Measurements from ENCODE around the gene ASB4.
"Not testable (repeated sequence)": the region's sequence is repeated elsewhere in the genome, so short reads cannot be mapped to it uniquely, and the experiment has no call there.

The ASB4 gene

DNA sequence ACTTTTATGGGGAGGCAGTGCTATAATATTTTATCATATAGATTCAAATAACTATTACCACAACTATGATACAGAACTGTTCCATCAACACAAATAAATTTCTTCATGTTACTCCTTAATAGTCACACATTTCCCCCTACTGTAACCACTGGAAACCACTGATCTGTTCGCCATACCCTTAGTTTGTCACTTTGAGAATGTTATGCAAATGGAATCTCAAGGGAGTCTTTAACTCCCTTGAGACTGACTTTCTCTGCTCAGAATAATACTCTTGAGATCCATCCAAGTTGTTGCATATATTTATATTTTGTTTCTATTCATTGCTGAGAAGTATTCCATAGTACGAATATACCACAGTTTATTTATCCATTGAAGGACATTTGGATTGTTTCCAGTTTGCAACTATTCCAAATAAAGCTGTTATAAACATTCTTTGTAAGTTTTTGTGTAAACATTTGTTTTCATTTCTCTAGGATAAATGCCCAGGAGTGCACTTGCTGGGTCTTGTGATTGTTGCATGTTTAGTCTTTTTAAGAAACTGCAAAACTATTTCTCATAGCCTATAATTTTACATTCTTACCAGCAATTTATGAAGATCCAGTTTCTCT is 31.2 kb upstream of the ASB4 start:
- TF ChIP-seq SUZ12 (IDR thresholded peaks at IDR 0.05) (no peak), TARDBP (IDR thresholded peaks at IDR 0.05) (no peak), ARNT (IDR thresholded peaks at IDR 0.05) (no peak), FOXA1 (IDR thresholded peaks at IDR 0.05) (no peak)
- POLR2A ChIA-PET = no interaction called here
- no peak for DNase-seq (ENCODE audit: extremely low spot score)
- CTCF ChIA-PET = no interaction called here

DNA sequence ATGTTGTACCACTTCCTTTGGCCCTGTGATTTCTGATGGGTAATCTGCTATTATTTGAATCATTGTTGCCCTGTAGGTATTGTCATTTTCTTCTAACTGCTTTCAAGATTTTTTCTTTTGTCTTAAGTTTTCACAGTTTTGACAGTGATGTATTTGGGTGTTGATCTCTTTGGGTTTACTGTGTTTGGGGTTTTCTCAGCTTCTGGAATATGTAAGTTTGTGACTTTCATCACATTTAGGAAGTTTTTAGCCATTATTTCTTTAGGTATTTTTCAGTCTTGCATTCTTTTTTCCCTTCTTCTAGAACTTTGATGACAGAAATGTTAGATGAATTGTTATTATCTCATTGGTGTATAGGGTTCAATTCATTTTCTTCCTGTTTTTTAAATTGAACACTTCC is 27.8 kb upstream of the ASB4 start:
- no peak for TF ChIP-seq BHLHE40 (IDR thresholded peaks at IDR 0.05; ENCODE audit: borderline replicate concordance)
- no peak for TF ChIP-seq LEF1 (IDR thresholded peaks at IDR 0.05; ENCODE audit: borderline replicate concordance)
- TF ChIP-seq FOXK2 (IDR thresholded peaks at IDR 0.05) = no peak
- TF ChIP-seq FOXA1 (IDR thresholded peaks at IDR 0.05) = no peak
- no peak for TF ChIP-seq SUZ12 (IDR thresholded peaks at IDR 0.05)
- TF ChIP-seq ARNT (IDR thresholded peaks at IDR 0.05) = no peak
- no peak for TF ChIP-seq TARDBP (IDR thresholded peaks at IDR 0.05)
- no peak for TF ChIP-seq SP1 (IDR thresholded peaks at IDR 0.05)
- TF ChIP-seq ELF4 (IDR thresholded peaks at IDR 0.05) = no peak
- POLR2A ChIA-PET = no interaction called here
- no peak for DNase-seq (ENCODE audit: extremely low spot score)
- CTCF ChIA-PET = no interaction called here

DNA sequence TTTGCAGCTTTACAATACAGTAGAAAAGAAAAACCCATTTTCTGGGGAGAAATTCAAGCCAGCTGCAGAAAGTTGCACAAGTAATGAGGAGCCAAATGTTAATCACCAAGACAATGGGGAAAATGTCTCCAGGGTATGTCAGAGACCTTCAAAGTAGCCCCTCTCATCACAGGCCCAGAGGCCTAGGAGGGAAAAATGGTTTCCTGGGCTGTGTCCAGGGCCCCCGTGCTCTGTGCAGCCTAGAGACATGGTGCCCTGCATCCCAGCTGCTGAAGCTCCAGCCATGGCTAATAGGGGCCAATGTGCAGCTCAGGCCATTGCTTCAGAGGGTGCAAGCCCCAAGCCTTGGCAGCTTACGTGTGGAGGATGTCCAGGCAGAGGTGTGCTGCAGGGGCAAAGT is 25.1 kb upstream of the ASB4 start:
- CTCF ChIA-PET; DNase-seq (ENCODE audit: extremely low spot score); POLR2A ChIA-PET: not testable (repeated sequence)

DNA sequence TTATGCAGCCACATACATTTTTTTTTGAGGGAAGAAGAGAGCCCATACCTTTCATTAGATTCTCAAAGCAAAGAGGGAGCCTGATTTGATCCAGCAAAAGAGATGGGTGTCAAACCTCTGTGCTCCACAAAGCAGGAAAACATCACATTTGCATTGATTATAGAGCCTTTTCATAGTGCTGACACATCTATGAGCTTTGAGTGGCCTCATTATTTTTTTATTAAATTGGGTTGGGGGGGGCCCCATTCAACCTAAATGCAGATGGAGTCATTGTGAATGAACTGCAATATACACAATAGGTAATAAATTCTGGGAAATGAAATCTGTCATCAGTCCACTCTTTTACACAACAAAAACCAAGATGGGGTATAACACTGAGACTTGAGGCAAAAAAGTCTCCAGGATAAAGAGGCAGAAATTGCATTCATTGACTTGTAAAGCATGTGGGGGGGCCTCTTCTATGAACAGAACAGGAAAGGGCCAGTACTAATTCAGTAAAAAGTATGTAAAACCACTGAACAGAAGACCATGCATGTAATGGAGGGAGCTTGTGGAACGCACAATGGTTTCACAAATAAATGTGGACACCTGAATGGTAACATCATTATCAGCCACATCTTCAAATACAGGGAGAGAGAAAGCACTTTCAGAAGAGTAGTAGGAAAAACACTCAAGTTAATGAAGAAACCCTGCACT is 17.7 kb upstream of the ASB4 start:
- ChIA-PET POLR2A (no interaction called here), CTCF (no interaction called here)
- no peak for DNase-seq (ENCODE audit: extremely low spot score)
- TF ChIP-seq FOXA1 (IDR thresholded peaks at IDR 0.05) (no peak), ELF4 (IDR thresholded peaks at IDR 0.05) (no peak), ARNT (IDR thresholded peaks at IDR 0.05) (no peak), SP1 (IDR thresholded peaks at IDR 0.05) (no peak), CTBP1 (IDR thresholded peaks at IDR 0.05; ENCODE audit: borderline replicate concordance) (no peak), LEF1 (IDR thresholded peaks at IDR 0.05; ENCODE audit: borderline replicate concordance) (no peak), FOXK2 (IDR thresholded peaks at IDR 0.05) (no peak), NFRKB (IDR thresholded peaks at IDR 0.05) (no peak), L3MBTL2 (conservative IDR thresholded peaks at IDR 0.05) (no peak), BHLHE40 (IDR thresholded peaks at IDR 0.05; ENCODE audit: borderline replicate concordance) (no peak), ZNF384 (IDR thresholded peaks at IDR 0.05) (no peak), SUZ12 (IDR thresholded peaks at IDR 0.05) (no peak), HDGF (IDR thresholded peaks at IDR 0.05; ENCODE audit: borderline replicate concordance) (no peak), FOXM1 (IDR thresholded peaks at IDR 0.05; ENCODE audit: borderline replicate concordance) (no peak), TARDBP (IDR thresholded peaks at IDR 0.05) (no peak)
- TF ChIP-seq, protein P1, sequence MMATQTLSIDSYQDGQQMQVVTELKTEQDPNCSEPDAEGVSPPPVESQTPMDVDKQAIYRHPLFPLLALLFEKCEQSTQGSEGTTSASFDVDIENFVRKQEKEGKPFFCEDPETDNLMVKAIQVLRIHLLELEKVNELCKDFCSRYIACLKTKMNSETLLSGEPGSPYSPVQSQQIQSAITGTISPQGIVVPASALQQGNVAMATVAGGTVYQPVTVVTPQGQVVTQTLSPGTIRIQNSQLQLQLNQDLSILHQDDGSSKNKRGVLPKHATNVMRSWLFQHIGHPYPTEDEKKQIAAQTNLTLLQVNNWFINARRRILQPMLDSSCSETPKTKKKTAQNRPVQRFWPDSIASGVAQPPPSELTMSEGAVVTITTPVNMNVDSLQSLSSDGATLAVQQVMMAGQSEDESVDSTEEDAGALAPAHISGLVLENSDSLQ (IDR thresholded peaks at IDR 0.05) = no peak

DNA sequence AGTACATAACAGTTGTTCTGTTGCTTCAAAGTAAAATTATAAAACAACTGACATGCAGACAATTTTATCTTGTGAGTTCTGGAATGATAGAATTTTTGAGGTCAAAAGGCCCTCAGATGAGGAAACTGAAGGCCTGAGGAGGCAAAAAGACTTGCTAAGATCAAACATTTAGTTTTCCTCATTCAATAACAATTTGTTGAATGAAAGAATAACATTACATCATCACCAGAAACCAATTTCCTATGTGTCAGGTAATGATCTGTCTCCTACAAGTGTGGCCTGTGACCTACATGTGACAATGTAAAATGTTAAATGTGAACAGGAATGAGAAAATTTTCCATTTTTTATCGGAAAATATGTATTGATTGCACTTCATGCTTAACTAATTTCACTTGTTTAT is 16.6 kb upstream of the ASB4 start:
- no peak for DNase-seq (ENCODE audit: extremely low spot score)
- ChIA-PET CTCF (no interaction called here), POLR2A (interaction anchor here (0.9 kb wide), 1 partner anchor 34 kb away, joined by 4 read pairs; the partner anchor contains the start of gene PON2)
- TF ChIP-seq SP1 (IDR thresholded peaks at IDR 0.05) (no peak), NFRKB (IDR thresholded peaks at IDR 0.05) (no peak), HDGF (IDR thresholded peaks at IDR 0.05; ENCODE audit: borderline replicate concordance) (no peak), ARNT (IDR thresholded peaks at IDR 0.05) (no peak), TARDBP (IDR thresholded peaks at IDR 0.05) (no peak), SUZ12 (IDR thresholded peaks at IDR 0.05) (no peak), L3MBTL2 (conservative IDR thresholded peaks at IDR 0.05) (no peak), BHLHE40 (IDR thresholded peaks at IDR 0.05; ENCODE audit: borderline replicate concordance) (no peak), ELF4 (IDR thresholded peaks at IDR 0.05) (no peak), FOXM1 (IDR thresholded peaks at IDR 0.05; ENCODE audit: borderline replicate concordance) (no peak), FOXK2 (IDR thresholded peaks at IDR 0.05) (no peak)
- TF ChIP-seq, protein P1 (IDR thresholded peaks at IDR 0.05) = no peak

DNA sequence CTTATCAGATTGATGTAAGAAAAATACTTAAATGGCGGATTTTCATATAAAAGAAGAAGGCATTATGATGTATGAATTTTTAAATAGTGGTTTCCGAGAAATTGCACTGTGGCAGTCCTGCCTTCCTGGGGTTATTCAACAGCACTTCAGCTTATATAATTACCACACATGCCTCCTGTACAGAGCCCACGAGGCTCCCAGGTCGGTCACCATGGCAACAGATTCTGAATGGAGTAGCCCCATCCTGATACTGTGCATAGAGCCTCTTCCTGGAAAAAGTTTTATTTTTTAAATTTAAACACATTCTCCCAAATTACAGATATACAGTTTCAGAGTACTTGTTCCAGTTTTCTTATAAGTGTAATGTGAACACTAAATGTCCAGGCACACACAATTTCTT is 15.9 kb upstream of the ASB4 start:
- POLR2A ChIA-PET = interaction anchor here (0.9 kb wide), 1 partner anchor 35 kb away, joined by 4 read pairs; the partner anchor contains the start of gene PON2
- TF ChIP-seq FOXA1 (IDR thresholded peaks at IDR 0.05) (no peak), ARNT (IDR thresholded peaks at IDR 0.05) (no peak), SP1 (IDR thresholded peaks at IDR 0.05) (no peak), ELF4 (IDR thresholded peaks at IDR 0.05) (no peak), HDGF (IDR thresholded peaks at IDR 0.05; ENCODE audit: borderline replicate concordance) (no peak), ZNF384 (IDR thresholded peaks at IDR 0.05) (no peak), BHLHE40 (IDR thresholded peaks at IDR 0.05; ENCODE audit: borderline replicate concordance) (no peak), NFRKB (IDR thresholded peaks at IDR 0.05) (no peak), CTBP1 (IDR thresholded peaks at IDR 0.05; ENCODE audit: borderline replicate concordance) (no peak), SUZ12 (IDR thresholded peaks at IDR 0.05) (no peak), LEF1 (IDR thresholded peaks at IDR 0.05; ENCODE audit: borderline replicate concordance) (no peak)
- CTCF ChIA-PET = no interaction called here
- no peak for DNase-seq (ENCODE audit: extremely low spot score)

DNA sequence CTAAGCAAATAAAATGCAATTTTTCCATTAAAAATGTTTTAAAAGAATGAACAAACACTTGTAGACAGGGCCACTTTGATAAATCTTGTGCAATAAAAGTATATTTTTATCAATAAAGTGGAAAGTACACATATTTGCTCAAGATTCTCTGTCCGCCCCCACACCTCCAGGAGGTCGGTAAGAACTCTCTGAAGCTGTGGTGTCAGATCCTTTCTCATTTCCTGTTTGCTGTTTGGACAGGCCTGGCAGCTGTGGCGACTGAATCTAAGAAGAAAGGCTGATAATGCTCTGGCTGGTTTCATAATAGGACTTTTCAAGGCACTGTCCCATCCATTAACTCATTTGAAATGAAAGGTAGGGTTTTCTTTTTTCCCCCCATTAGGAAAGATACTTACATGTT is 15.3 kb upstream of the ASB4 start:
- ChIA-PET POLR2A (no interaction called here), CTCF (no interaction called here)
- TF ChIP-seq FOXA1 (IDR thresholded peaks at IDR 0.05) (no peak), SP1 (IDR thresholded peaks at IDR 0.05) (no peak), ZNF384 (IDR thresholded peaks at IDR 0.05) (no peak), SUZ12 (IDR thresholded peaks at IDR 0.05) (no peak), ELF4 (IDR thresholded peaks at IDR 0.05) (no peak)
- no peak for DNase-seq (ENCODE audit: extremely low spot score)

All from HEK293T (cell line).